Esophagus muscularis mucosa (tissue), 4 donors: ENCODE results near the gene FZR1. TPM values are rescaled to one million over a fixed set of nuclear protein-coding genes. Genes with fewer than 3 reads are reported as not detected.
"Not testable (repeated sequence)": the region's sequence is repeated elsewhere in the genome, so short reads cannot be mapped to it uniquely, and the experiment has no call there.

Experiments
- DNase-seq: peaks from one replicate; pipeline ENCODE4 v3.0.0-alpha.2; 2017; ENCODE audit errors: extremely low spot score
- H3K27ac ChIP-seq, 4 donors: fragments of 200-600 bp; sonication (generic); replicated peaks in 1 of 4; 1 replicate in 3 of 4; 2 replicates in 1 of 4; pipeline ENCODE4 v1.5.1; 2016 to 2019; ENCODE audit warnings: mild to moderate bottlenecking in 1 of 4
- H3K27me3 ChIP-seq, 4 donors: fragments of 200-600 bp; sonication (generic); one replicate each; pipeline versions ENCODE4 v1.5.1 to v1.6.0; 2016 to 2019
- H3K36me3 ChIP-seq, 4 donors: fragments of 200-600 bp; sonication (generic); one replicate each; pipeline ENCODE4 v1.5.1; 2016 to 2019
- H3K4me1 ChIP-seq, 4 donors: fragments of 200-600 bp; sonication (generic); one replicate each; pipeline ENCODE4 v1.5.1; 2016 to 2019
- H3K4me3 ChIP-seq, 4 donors: fragments of 200-600 bp; sonication (generic); 1 replicate in 2 of 4; 2 replicates in 2 of 4; pipeline ENCODE4 v1.5.1; 2016 to 2019; ENCODE audit warnings: mild to moderate bottlenecking in 4 of 4, moderate library complexity in 1 of 4
- H3K9me3 ChIP-seq, 4 donors: fragments of 200-600 bp; sonication (generic); 1 replicate in 3 of 4; 2 replicates in 1 of 4; pipeline ENCODE4 v1.5.1; 2016 to 2019
- EP300 ChIP-seq: sonication (generic); formaldehyde crosslinking; IDR thresholded peaks from one replicate; pipeline ENCODE4 v1.6.1; 2017; ENCODE audit warnings: antibody characterized with exemption
- POLR2A ChIP-seq: fragments of 450-650 bp; IDR thresholded peaks from one replicate; pipeline ENCODE4 v1.6.1; 2017; ENCODE audit warnings: antibody characterized with exemption, moderate library complexity, mild to moderate bottlenecking, low read depth
- POLR2AphosphoS5 ChIP-seq, 2 donors: sonication (generic); formaldehyde crosslinking; IDR thresholded peaks; one replicate each; pipeline ENCODE4 v1.6.1; 2017; ENCODE audit warnings: antibody characterized with exemption in 2 of 2
- WGBS: methylation state at CpG from one replicate; pipeline ENCODE4 v1.1.5; 2018; 5-methylcytosine and 5-hydroxymethylcytosine counted together
- intact Hi-C: fragments of 100-400 bp; cut with DNase I; formaldehyde crosslinking; loops from one replicate; pipeline ENCODE4 v1.15.1; 2023
- total RNA-seq, 4 donors: library from RNA; depleted of rRNA; stranded (reverse); fragments of >200 nt; gene quantifications; one replicate each; pipeline versions ENCODE4 v1.1.0 to v1.2.1, GENCODE V29; 2016
- TF ChIP-seq, protein P1 (sequence below), 3 experiments: fragments of 200-600 bp in 2 of 3; fragments of 450-650 bp in 1 of 3; sonication (generic) in 2 of 3; IDR thresholded peaks; one replicate each; pipeline ENCODE4 v1.5.1; 2017 to 2019; ENCODE audit warnings: antibody characterized with exemption in 3 of 3, mild to moderate bottlenecking in 2 of 3, moderate library complexity in 1 of 3

FZR1 gene
- total RNA-seq, 4 donors from 2014 or later: 15.8 to 41.2 (median 31.4) TPM

DNA sequence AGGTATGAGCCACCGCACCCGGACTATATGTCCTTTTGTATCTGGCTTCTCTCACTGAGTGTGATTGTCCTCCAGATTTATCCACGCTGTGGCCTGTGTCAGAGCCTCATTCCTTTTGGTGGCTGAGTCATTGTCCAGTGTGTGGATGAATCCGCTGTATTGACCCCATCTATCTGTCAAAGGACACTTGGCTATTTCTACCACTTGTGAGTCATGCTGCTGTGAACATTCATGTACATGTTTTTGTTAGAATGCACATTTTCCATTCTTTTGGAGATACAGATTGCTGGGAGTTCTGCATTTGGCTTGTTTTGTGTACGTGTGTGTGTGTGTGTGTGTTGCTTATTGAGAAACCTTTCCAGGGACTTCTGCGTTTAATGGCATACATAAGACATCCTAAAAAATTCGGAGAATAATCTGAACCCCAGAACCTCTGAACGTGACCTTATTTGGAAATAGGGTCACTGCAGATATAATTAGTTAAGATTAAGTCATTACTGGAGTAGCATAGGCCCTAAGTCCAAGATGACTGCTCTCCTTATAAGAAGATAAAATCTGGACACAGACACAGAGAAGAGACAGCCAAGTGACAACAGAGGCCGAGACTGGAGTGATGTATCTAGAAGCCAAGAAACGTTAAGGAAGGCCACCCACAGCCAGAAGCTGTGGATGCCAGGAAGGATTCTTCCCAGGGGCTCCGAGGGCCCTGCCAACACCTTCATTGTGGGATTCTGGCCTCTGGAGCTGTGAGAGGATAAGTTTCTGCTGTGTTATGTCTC lies 74.2 kb downstream of the FZR1 start:
- peaks cover 13 to 53% (median 42%) of the 10 kb centered on the region in 4 donors for H3K4me1 ChIP-seq
- H3K36me3 ChIP-seq: peaks cover 0 to 9% (median 4%) of the 10 kb centered on the region in 4 donors
- intact Hi-C loops: no loop called here
- H3K9me3 ChIP-seq: no peaks in the 10 kb centered on the region
- peaks cover 0 to 3% (median 0%) of the 10 kb centered on the region in 4 donors for H3K27me3 ChIP-seq
- peak; percentile 33 to 48 for TF ChIP-seq POLR2AphosphoS5 (IDR thresholded peaks at IDR 0.05)
- TF ChIP-seq POLR2A: no peak
- H3K27ac ChIP-seq: peak overlapping the region; percentile 61 to 85 (median 76)
- 29% methylated on average over 11 of the region's 11 CpGs for WGBS
- no peak for DNase-seq
- no peak overlapping the region for H3K4me3 ChIP-seq

DNA sequence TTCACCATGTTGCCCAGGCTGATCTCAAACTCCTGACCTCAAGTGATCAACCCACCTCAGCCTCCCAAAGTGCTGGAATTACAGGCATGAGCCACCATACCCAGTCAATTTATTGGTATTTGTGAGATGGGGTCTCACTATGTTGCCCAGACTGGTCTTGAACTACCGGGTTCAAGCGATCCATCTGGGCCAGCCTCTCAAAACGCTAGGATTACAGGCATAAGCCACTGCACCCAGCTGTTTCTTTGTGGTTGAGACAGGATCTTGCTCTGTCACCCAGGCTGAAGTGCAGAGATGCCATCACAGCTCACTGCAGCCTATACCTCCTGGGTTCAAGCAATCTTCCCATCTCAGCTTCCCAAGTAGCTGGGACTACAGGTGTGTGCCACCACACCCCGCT lies 75.7 kb downstream of the FZR1 start:
- H3K4me3 ChIP-seq, H3K9me3 ChIP-seq, DNase-seq, intact Hi-C loops, H3K36me3 ChIP-seq: not testable (repeated sequence)
- WGBS: 85% methylated on average over 4 of the region's 4 CpGs
- Histone ChIP-seq H3K27me3 (peaks cover 0 to 15% (median 0%) of the 10 kb centered on the region in 4 donors), H3K4me1 (peaks cover 13 to 53% (median 42%) of the 10 kb centered on the region in 4 donors), H3K27ac (peak overlapping the region in 3 of 4 donors; percentile 75 to 85 (median 76))

DNA sequence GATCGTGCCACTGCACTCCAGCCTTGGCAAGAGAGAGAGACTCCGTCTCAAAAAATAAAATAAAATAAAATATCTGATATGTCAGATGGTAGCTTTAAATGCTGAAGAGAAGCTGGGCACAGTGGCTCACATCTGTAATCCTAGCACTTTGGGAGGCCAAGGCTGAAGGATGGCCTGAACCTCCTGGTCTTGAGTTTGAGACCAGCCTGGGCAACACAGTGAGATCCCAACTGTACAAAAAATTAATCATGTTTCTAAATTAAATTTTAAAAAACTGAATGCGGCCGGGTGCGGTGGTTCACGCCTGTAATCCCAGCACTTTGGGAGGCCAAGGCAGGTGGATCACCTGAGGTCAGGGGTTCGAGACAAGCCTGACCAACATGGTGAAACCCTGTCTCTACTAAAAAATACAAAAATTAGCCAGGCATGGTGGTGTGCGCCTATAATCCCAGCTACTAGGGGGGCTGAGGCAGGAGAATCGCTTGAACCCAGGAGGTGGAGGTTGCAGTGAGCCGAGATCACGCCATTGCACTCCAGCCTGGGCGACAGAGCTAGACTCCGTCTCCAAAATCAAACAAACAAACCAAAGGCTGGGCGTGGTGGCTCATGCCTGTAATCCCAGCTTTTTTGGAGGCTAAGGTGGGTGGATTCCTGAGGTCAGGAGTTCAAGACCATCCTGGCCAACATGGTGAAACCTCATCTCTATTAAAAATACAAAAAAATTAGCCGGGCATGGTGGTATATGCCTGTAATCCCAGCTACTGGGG lies 78.1 kb downstream of the FZR1 start:
- H3K27ac ChIP-seq, intact Hi-C loops, H3K36me3 ChIP-seq, H3K9me3 ChIP-seq, DNase-seq, H3K4me3 ChIP-seq: not testable (repeated sequence)
- Histone ChIP-seq H3K4me1 (peaks cover 14 to 43% (median 41%) of the 10 kb centered on the region in 4 donors), H3K27me3 (peaks cover 0 to 15% (median 0%) of the 10 kb centered on the region in 4 donors)
- WGBS: 85% methylated on average over 15 of the region's 15 CpGs

- DNase-seq: no peak
- Histone ChIP-seq H3K36me3 (peaks cover 0 to 4% (median 0%) of the 10 kb centered on the region in 4 donors), H3K27me3 (peaks cover 0 to 15% (median 0%) of the 10 kb centered on the region in 4 donors), H3K9me3 (no peaks in the 10 kb centered on the region), H3K4me1 (peaks cover 14 to 31% (median 30%) of the 10 kb centered on the region in 4 donors), H3K27ac (peak within 1 kb of the TSS; percentile 49 to 84 (median 66)), H3K4me3 (peak within 1 kb of the TSS; percentile 51 to 60 (median 54))
- TF ChIP-seq, protein P1, sequence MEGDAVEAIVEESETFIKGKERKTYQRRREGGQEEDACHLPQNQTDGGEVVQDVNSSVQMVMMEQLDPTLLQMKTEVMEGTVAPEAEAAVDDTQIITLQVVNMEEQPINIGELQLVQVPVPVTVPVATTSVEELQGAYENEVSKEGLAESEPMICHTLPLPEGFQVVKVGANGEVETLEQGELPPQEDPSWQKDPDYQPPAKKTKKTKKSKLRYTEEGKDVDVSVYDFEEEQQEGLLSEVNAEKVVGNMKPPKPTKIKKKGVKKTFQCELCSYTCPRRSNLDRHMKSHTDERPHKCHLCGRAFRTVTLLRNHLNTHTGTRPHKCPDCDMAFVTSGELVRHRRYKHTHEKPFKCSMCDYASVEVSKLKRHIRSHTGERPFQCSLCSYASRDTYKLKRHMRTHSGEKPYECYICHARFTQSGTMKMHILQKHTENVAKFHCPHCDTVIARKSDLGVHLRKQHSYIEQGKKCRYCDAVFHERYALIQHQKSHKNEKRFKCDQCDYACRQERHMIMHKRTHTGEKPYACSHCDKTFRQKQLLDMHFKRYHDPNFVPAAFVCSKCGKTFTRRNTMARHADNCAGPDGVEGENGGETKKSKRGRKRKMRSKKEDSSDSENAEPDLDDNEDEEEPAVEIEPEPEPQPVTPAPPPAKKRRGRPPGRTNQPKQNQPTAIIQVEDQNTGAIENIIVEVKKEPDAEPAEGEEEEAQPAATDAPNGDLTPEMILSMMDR (IDR thresholded peaks at IDR 0.05): no peak
- TF ChIP-seq POLR2AphosphoS5 (IDR thresholded peaks at IDR 0.05) (no peak), POLR2A (no peak), EP300 (no peak)
- 5% methylated on average over 22 of the region's 84 CpGs for WGBS
- intact Hi-C loops: no loop called here
Measured at GRCh38 chr19:3585301-3586126, 79.4 kb downstream of the FZR1 start, which contains the start of gene GIPC3. TSS of gene GIPC3 (plus strand) at chr19:3585478. CDS start at chr19:3585598, 120 bp downstream.

GRCh38 chr19:3586127-3586626 lies 80.1 kb downstream of the FZR1 start:
- Histone ChIP-seq H3K9me3 (no peaks in the 10 kb centered on the region), H3K4me1 (peaks cover 14 to 27% (median 26%) of the 10 kb centered on the region in 4 donors), H3K27ac (peak overlapping the region; percentile 61 to 84 (median 66)), H3K36me3 (peaks cover 0 to 4% (median 0%) of the 10 kb centered on the region in 4 donors), H3K27me3 (peaks cover 0 to 15% (median 0%) of the 10 kb centered on the region in 4 donors), H3K4me3 (peak overlapping the region; percentile 51 to 60 (median 54))
- DNase-seq: no peak
- WGBS: 60% methylated on average over 4 of the region's 16 CpGs
- intact Hi-C loops: no loop called here
- TF ChIP-seq, protein P1 (IDR thresholded peaks at IDR 0.05): peak; percentile 55 to 64 (median 59)
- no peak for TF ChIP-seq EP300
